Stimulated activated CD8-positive, alpha-beta memory T cell treated with anti-CD3 and anti-CD28 coated beads, Interleukin-15, amount 100 ng/mL, for 48 hours (primary cell): ENCODE results near the gene RNF13.
"Not testable (repeated sequence)": the region's sequence is repeated elsewhere in the genome, so short reads cannot be mapped to it uniquely, and the experiment has no call there.

ENCODE experiments used
- DNase-seq, 2 donors: peaks; one replicate each; pipeline ENCODE4 v3.0.0-alpha.2; 2020; ENCODE audit warnings: low read depth in 2 of 2

The RNF13 gene

DNA sequence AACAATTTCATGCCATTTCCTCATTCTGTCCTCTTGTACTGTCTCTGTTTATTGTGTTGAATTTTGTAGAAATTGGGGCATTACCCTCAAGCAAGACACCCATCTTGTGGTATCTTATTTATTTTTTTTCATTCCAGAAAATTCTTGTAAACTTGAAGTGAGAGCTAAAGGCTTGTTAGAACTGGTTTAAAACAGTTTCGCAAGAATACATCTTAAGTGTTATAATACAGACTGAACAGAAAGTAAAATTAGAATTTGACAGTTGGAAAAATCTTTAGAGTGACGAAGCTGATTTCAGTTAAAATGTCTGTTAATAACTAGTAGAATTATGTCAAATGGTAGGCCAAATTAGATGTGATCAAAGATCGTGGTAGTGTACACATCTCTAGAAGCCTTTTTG, 26.9 kb downstream of the RNF13 start:
- DNase-seq = no peak

- DNase-seq = no peak
Measured at GRCh38 chr3:149843502-149843901, 30.5 kb downstream of the RNF13 start.

DNA sequence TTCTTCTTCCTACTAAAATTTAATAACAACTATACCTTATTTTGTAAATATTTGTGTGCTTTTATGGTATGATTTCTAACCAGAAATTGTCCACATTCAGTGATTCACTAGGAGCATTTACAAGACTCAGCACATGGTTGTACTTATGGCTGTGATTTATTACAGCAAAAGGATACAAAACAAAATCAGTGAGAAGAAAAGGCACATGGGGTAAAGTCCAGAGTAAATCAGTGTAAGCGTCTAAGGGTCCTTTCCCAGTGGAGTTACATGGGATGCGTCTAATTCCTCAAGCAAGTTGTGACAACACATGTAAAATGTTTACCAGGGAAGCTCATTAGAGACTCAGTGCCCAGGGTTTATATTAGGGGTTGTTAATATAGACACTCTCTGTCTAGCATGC, 31.1 kb downstream of the RNF13 start:
- DNase-seq = no peak

GRCh38 chr3:149845570-149846244, 32.7 kb downstream of the RNF13 start:
- no peak for DNase-seq

DNA sequence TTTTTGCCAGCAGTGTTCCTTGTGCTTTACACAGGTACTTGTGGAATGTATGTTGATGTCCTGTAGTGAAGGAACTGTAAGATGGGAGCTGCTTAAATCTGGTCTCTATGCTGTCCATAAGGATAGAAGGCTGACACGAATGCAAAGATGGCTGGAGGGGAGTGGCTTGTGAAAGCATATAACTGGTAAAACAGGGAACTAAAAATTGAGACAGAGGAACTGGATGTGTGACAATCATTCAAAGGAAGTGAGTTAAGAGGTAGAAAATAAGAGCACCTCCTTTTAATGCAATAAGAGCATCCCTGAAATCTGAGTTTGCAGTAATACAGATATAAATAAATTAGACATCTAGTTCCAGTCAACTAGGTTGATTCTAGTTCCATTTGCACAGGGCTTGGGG, 35.2 kb downstream of the RNF13 start:
- no peak for DNase-seq

- DNase-seq = no peak
Measured at GRCh38 chr3:149848688-149849087, 35.7 kb downstream of the RNF13 start.

DNA sequence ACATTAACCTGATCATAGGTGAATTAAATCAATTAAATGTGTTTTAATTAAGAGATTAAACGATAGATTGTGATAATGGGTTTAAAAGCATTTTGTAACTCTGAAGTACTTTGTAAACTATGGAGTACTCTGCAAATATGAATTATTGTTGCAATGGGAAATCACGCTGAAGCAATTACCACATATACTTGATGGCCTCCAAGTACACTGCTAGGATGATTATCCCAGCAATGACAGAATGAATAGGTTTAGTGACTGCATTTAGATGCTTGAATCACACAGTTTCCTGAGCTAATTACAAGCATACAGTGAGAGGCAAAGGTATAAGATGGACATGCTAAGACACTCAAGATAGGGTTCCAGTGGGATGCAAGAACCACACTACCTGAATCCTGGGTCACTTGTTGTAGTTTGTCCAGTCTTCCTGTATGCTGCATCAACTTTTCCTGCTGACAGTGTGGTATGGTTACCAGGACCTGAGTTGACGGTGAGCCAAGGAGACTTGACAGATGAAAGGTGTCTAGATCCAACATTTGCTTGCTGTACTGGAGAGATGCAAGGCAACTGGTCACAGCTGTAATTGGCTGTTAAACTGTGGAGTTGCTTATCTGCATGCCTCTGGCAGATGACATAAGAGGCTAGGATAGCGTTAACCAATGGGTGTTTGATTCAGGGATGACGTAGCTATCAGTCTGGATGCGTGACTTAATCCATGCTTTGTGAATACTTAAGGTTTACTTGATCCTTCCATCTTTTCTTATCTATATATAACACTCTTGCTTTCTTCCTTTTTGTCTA, 38.0 kb downstream of the RNF13 start:
- DNase-seq = no peak

GRCh38 chr3:149858911-149859310, 45.9 kb downstream of the RNF13 start:
- DNase-seq = no peak

- no peak for DNase-seq
Measured at GRCh38 chr3:149860881-149861280, 47.9 kb downstream of the RNF13 start.

GRCh38 chr3:149867563-149867962, 54.5 kb downstream of the RNF13 start:
- DNase-seq = no peak

- no peak for DNase-seq
Measured at GRCh38 chr3:149871855-149872254, 58.8 kb downstream of the RNF13 start.

DNA sequence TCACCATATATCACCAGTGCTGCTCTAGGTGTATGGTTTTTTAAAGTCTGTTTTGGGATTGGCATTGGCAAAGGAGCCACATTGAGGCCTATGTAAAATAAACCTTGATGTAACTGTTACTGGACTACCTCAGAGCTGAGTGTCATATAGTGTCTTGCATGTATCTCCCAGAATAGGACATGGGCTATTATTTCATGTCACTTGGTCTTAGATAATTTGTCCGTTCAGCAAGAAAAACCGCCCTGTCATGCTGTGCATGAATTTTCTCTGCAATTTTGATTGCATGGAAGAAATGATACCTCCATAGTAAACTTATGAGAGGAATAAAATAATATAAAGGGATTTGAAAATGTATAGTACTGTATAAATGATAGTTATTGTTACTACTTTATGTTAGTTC, 59.6 kb downstream of the RNF13 start:
- no peak for DNase-seq

- DNase-seq = no peak
Measured at GRCh38 chr3:149877668-149878067, 64.7 kb downstream of the RNF13 start.

GRCh38 chr3:149879872-149880271, 66.9 kb downstream of the RNF13 start:
- no peak for DNase-seq

- DNase-seq = no peak
Measured at GRCh38 chr3:149881879-149882278, 68.9 kb downstream of the RNF13 start.

DNA sequence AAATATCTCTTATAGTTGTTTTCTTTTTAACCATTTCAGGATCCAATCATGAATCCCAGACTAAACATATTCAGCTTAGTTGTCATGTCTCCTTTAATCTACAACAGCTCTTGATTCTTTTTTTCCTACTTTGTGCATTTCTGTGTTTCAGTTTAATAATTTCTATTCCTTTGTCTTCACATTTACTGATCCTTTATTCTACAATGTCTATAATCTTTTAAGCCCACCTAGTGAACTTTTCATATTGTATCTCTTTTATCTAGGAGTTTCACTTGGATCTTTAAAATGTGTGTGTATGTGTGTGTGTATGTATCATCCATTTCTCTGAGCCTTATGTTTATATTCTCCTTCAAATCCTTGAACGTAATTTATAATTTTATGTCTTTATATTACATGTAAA, 70.1 kb downstream of the RNF13 start:
- DNase-seq = no peak

DNA sequence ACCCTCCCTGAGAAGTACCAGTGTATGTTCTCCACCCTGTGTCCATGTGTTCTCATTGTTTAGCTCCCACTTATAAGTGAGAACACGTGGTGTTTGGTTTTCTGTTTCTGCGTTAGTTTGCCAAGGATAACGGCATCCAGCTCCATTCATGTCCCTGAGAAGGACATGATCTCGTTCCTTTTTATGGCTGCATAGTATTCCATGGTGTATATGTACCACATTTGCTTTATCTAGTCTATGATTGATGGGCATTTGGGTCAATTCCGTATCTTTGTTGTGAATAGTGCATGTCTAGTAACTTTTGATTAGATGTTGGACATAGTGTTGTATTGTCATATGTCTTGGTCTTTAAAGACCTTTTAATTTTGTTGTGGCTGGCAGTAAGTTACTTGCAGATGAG, 70.8 kb downstream of the RNF13 start:
- not testable (repeated sequence) for DNase-seq

- not testable (repeated sequence) for DNase-seq
Measured at GRCh38 chr3:149884848-149885247, 71.8 kb downstream of the RNF13 start.

- no peak for DNase-seq
Measured at GRCh38 chr3:149886957-149887356, 73.9 kb downstream of the RNF13 start.

DNA sequence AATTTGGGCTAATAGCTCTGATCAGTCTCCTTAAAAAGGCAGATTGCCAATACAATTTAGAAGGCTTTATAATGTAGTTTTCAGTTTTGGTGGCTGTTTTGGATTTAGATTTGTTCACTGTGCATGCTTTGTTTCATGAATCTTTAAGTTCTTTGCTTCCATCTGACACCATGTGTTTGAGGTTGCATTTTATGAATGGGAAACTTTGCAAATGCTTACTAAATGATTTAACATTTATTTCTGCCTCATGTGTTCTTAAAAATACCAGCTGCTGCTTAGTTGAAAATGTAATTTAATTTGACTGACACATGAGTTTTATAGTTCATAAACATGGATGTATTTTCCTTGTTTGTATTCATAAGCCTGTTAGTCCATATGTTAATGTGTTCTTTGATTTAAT, 78.6 kb downstream of the RNF13 start:
- DNase-seq = no peak

- no peak for DNase-seq
Measured at GRCh38 chr3:149892371-149892770, 79.4 kb downstream of the RNF13 start.

- no peak for DNase-seq
Measured at GRCh38 chr3:149894205-149894604, 81.2 kb downstream of the RNF13 start.

DNA sequence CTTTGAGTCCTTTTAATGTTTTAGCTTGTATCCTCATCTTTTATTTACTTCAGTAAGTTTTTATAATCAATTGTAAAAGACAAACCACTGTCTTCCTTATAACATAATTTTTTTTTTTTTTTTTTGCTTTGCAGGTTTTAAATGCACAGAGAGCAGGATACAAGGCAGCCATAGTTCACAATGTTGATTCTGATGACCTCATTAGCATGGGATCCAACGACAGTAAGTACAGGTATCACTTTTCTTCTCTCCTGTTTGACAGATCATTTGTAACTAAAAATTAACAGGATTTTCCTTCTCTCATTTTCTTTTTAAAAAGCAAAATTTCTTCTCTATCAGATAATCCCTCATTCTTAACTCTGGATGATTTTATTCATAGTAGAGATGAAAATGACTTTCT, 82.3 kb downstream of the RNF13 start:
- DNase-seq = no peak
